BE2C (cell line): ENCODE data around the gene DHX30.

ENCODE experiments used
- DNase-seq: peaks from one replicate; pipeline ENCODE4 v3.0.0-alpha.2; 2020
- H3K27me3 ChIP-seq: fragments of 250-450 bp; sonication (Bioruptor Pico); 2 replicates; pipeline ENCODE4 v1.5.1; 2020; ENCODE audit warnings: mild to moderate bottlenecking
- H3K36me3 ChIP-seq: fragments of 250-450 bp; sonication (Bioruptor Pico); 2 replicates; pipeline ENCODE4 v1.5.1; 2020; ENCODE audit warnings: mild to moderate bottlenecking
- H3K4me1 ChIP-seq: fragments of 250-450 bp; sonication (Bioruptor Pico); 2 replicates; pipeline ENCODE4 v1.5.1; 2020
- H3K4me3 ChIP-seq: 2 replicates; pipeline ENCODE4 v1.5.1; 2011; ENCODE audit warnings: low read depth, low read length
- H3K9me3 ChIP-seq: fragments of 250-450 bp; sonication (Bioruptor Pico); 2 replicates; pipeline ENCODE4 v1.5.1; 2020
- CTCF ChIP-seq: IDR thresholded peaks from 2 replicates; pipeline ENCODE4 v1.5.1; 2012; ENCODE audit warnings: mild to moderate bottlenecking, low read depth, low read length

DHX30 gene

GRCh38 chr3:47836986-47837385 lies 34.0 kb downstream of the DHX30 start:
- peaks cover 40% of the 10 kb centered on the region for H3K36me3 ChIP-seq
- DNase-seq, result no peak
- TF ChIP-seq CTCF, result no peak
- H3K4me3 ChIP-seq, result no peak overlapping the region
- H3K4me1 ChIP-seq, result no peaks in the 10 kb centered on the region
- H3K27me3 ChIP-seq, result no peaks in the 10 kb centered on the region
- H3K9me3 ChIP-seq, result no peaks in the 10 kb centered on the region

- H3K4me3 ChIP-seq, result no peak overlapping the region
- peaks cover 44% of the 10 kb centered on the region for H3K36me3 ChIP-seq
- H3K27me3 ChIP-seq, result no peaks in the 10 kb centered on the region
Measured at GRCh38 chr3:47838503-47838902, 35.6 kb downstream of the DHX30 start.

GRCh38 chr3:47841786-47842349 lies 38.9 kb downstream of the DHX30 start:
- Histone ChIP-seq H3K36me3 (peaks cover 67% of the 10 kb centered on the region), H3K4me1 (no peaks in the 10 kb centered on the region), H3K9me3 (no peaks in the 10 kb centered on the region), H3K4me3 (no peak overlapping the region), H3K27me3 (no peaks in the 10 kb centered on the region)
- DNase-seq, result no peak
- TF ChIP-seq CTCF, result no peak

More at GRCh38 chr3:47838503-47838902, 35.6 kb downstream of the DHX30 start:
- no peaks in the 10 kb centered on the region for H3K4me1 ChIP-seq
- H3K9me3 ChIP-seq, result no peaks in the 10 kb centered on the region
- DNase-seq, result no peak
- no peak for TF ChIP-seq CTCF

GRCh38 chr3:47846186-47846879 lies 43.4 kb downstream of the DHX30 start:
- Histone ChIP-seq H3K36me3 (peaks cover 73% of the 10 kb centered on the region), H3K27me3 (no peaks in the 10 kb centered on the region), H3K4me1 (no peaks in the 10 kb centered on the region), H3K9me3 (no peaks in the 10 kb centered on the region), H3K4me3 (no peak overlapping the region)
- DNase-seq, result no peak
- TF ChIP-seq CTCF, result no peak

GRCh38 chr3:47846880-47847248 lies 43.9 kb downstream of the DHX30 start:
- TF ChIP-seq CTCF, result no peak
- Histone ChIP-seq H3K36me3 (peaks cover 70% of the 10 kb centered on the region), H3K9me3 (no peaks in the 10 kb centered on the region), H3K4me3 (no peak overlapping the region), H3K27me3 (no peaks in the 10 kb centered on the region), H3K4me1 (no peaks in the 10 kb centered on the region)
- no peak for DNase-seq

GRCh38 chr3:47847260-47847659 lies 44.3 kb downstream of the DHX30 start:
- Histone ChIP-seq H3K4me3 (no peak overlapping the region), H3K4me1 (no peaks in the 10 kb centered on the region), H3K27me3 (no peaks in the 10 kb centered on the region), H3K36me3 (peaks cover 70% of the 10 kb centered on the region), H3K9me3 (no peaks in the 10 kb centered on the region)
- TF ChIP-seq CTCF, result no peak
- DNase-seq, result no peak
